OCI-LY7 (cell line): Measurements from ENCODE around the gene LAMB3. TPM values are rescaled to one million over a fixed set of nuclear protein-coding genes. Genes with fewer than 3 reads are reported as not detected.

ENCODE experiments used
- BruUV-seq: library from RNA; stranded (reverse); fragments of 400-500 nt; replicated peaks from 2 replicates; lab custom pipeline; 2021; lab: Mats Ljungman, UMichigan
- CTCF ChIA-PET: fragments of 300-600 bp; sonication (Branson Sonifier 250); formaldehyde crosslinking; loops from one replicate; lab custom pipeline; 2022; ENCODE audit warnings: antibody characterized with exemption; ENCODE audit not compliant: unreplicated experiment; lab: Charles Lee
- POLR2A ChIA-PET: fragments of 300-600 bp; sonication (Branson Sonifier 250); formaldehyde crosslinking; loops from one replicate; lab custom pipeline; 2022; ENCODE audit warnings: antibody characterized with exemption; lab: Charles Lee
- DNase-seq: peaks from one replicate; pipeline ENCODE4 v3.0.0-alpha.2; 2015; ENCODE audit warnings: low spot score
- H2AFZ ChIP-seq: fragments of 200-600 bp; sonication (generic), shearing (Covaris generic); 2 replicates; pipeline ENCODE4 v1.6.1; 2014; ENCODE audit warnings: mild to moderate bottlenecking, antibody characterized with exemption, low read length, moderate library complexity
- H3K27ac ChIP-seq: fragments of 200-600 bp; sonication (generic); 2 replicates; pipeline ENCODE4 v1.5.1; 2014; ENCODE audit warnings: mixed run types, low read depth, mild to moderate bottlenecking, moderate library complexity, low read length, inconsistent platforms; ENCODE audit not compliant: poor library complexity, severe bottlenecking
- H3K36me3 ChIP-seq: fragments of 200-600 bp; sonication (generic); 2 replicates; pipeline ENCODE4 v1.6.1; 2014; ENCODE audit warnings: mild to moderate bottlenecking, antibody characterized with exemption, low read length, moderate library complexity, mixed read lengths; ENCODE audit not compliant: insufficient read depth
- H3K4me1 ChIP-seq: fragments of 200-600 bp; sonication (generic); 2 replicates; pipeline ENCODE4 v1.5.1; 2014; ENCODE audit warnings: mild to moderate bottlenecking, low read length; ENCODE audit not compliant: insufficient read depth, poor library complexity, severe bottlenecking
- H3K4me2 ChIP-seq: fragments of 200-600 bp; sonication (generic); 2 replicates; pipeline ENCODE4 v1.6.1; 2014; ENCODE audit warnings: mild to moderate bottlenecking, low read length
- H3K4me3 ChIP-seq: fragments of 200-600 bp; sonication (generic); 2 replicates; pipeline ENCODE4 v1.5.1; 2014; ENCODE audit warnings: mild to moderate bottlenecking, low read depth, low read length; ENCODE audit not compliant: poor library complexity, severe bottlenecking
- H3K79me2 ChIP-seq: fragments of 200-600 bp; sonication (generic); 2 replicates; pipeline ENCODE4 v1.6.1; 2016; ENCODE audit warnings: low read depth, mild to moderate bottlenecking, low read length, moderate library complexity, mixed read lengths; ENCODE audit not compliant: insufficient read depth
- H3K9me2 ChIP-seq: fragments of 200-600 bp; sonication (generic); 2 replicates; pipeline ENCODE4 v1.6.1; 2016; ENCODE audit warnings: mild to moderate bottlenecking, low read length, mixed read lengths; ENCODE audit not compliant: insufficient read depth
- H3K9me3 ChIP-seq: fragments of 200-600 bp; sonication (generic); 2 replicates; pipeline ENCODE4 v1.6.1; 2014; ENCODE audit warnings: mild to moderate bottlenecking, mixed run types, low read length, mixed read lengths
- H4K20me1 ChIP-seq: fragments of 200-600 bp; sonication (generic); 2 replicates; pipeline ENCODE4 v1.6.1; 2014; ENCODE audit warnings: mild to moderate bottlenecking, antibody characterized with exemption, low read length, moderate library complexity, mixed read lengths; ENCODE audit not compliant: insufficient read depth
- CTCF ChIP-seq: fragments of 200-600 bp; sonication (generic); conservative IDR thresholded peaks from 2 replicates; pipeline ENCODE4 v1.5.1; 2014; ENCODE audit warnings: mild to moderate bottlenecking, antibody characterized with exemption, low read length, moderate library complexity, mixed read lengths
- EZH2phosphoT487 ChIP-seq: fragments of 200-600 bp; sonication (generic); IDR thresholded peaks from 2 replicates; pipeline ENCODE4 v1.6.1; 2018; ENCODE audit warnings: low read depth, borderline replicate concordance, mild to moderate bottlenecking, mixed run types, antibody characterized with exemption, low read length, moderate library complexity, mixed read lengths
- intact Hi-C: fragments of 100-400 bp; cut with micrococcal nuclease; formaldehyde crosslinking; loops from one replicate; pipeline ENCODE4 v1.10.0; 2022; ENCODE audit not compliant: unreplicated experiment
- total RNA-seq, 2 experiments: library from RNA; depleted of rRNA in 1 of 2; stranded (reverse); fragments of >200 nt in 1 of 2; shearing (Covaris generic) in 1 of 2; gene quantifications; 2 replicates each; pipeline ENCODE4 v1.2.3, GENCODE V29; 2014 to 2022

LAMB3 gene
- total RNA-seq, 2 experiments from 2014 or later: 0.41 to 0.46 TPM

- DNase-seq: no peak
- POLR2A ChIA-PET: no interaction called here
- H3K9me3 ChIP-seq: no peaks in the 10 kb centered on the region
- no peak overlapping the region for H3K4me3 ChIP-seq
- no peaks in the 10 kb centered on the region for H3K4me1 ChIP-seq
- CTCF ChIA-PET: no interaction called here
- no peak for TF ChIP-seq CTCF
- TF ChIP-seq EZH2phosphoT487: no peak
- BruUV-seq: no TSS peak
- no peaks in the 10 kb centered on the region for H3K9me2 ChIP-seq
- H2AFZ ChIP-seq: no peak overlapping the region
- H3K4me2 ChIP-seq: no peak overlapping the region
- no peaks in the 10 kb centered on the region for H4K20me1 ChIP-seq
- H3K36me3 ChIP-seq: no peaks in the 10 kb centered on the region
- no peaks in the 10 kb centered on the region for H3K79me2 ChIP-seq
- intact Hi-C loops: no loop called here
- H3K27ac ChIP-seq: no peak overlapping the region
Observed at GRCh38 chr1:209594440-209594839, 57.8 kb downstream of the LAMB3 start.

- no peaks in the 10 kb centered on the region for H3K4me1 ChIP-seq
- no peak overlapping the region for H2AFZ ChIP-seq
- no peaks in the 10 kb centered on the region for H3K36me3 ChIP-seq
- H3K4me3 ChIP-seq: no peak overlapping the region
- ChIA-PET POLR2A (no interaction called here), CTCF (no interaction called here)
- no TSS peak for BruUV-seq
- no peaks in the 10 kb centered on the region for H3K9me2 ChIP-seq
- H3K27ac ChIP-seq: no peak overlapping the region
- no peaks in the 10 kb centered on the region for H3K79me2 ChIP-seq
- DNase-seq: no peak
- no peak overlapping the region for H3K4me2 ChIP-seq
- intact Hi-C loops: no loop called here
- no peaks in the 10 kb centered on the region for H3K9me3 ChIP-seq
- no peaks in the 10 kb centered on the region for H4K20me1 ChIP-seq
- TF ChIP-seq CTCF (no peak), EZH2phosphoT487 (no peak)
Observed at GRCh38 chr1:209593747-209594146, 58.5 kb downstream of the LAMB3 start.

GRCh38 chr1:209590405-209590804 is 61.8 kb downstream of the LAMB3 start:
- Histone ChIP-seq H3K4me2 (no peak overlapping the region), H3K9me3 (no peaks in the 10 kb centered on the region), H3K79me2 (no peaks in the 10 kb centered on the region), H3K4me3 (no peak overlapping the region), H3K36me3 (no peaks in the 10 kb centered on the region), H3K4me1 (no peaks in the 10 kb centered on the region), H4K20me1 (no peaks in the 10 kb centered on the region), H2AFZ (no peak overlapping the region), H3K27ac (no peak overlapping the region), H3K9me2 (no peaks in the 10 kb centered on the region)
- intact Hi-C loops: no loop called here
- no peak for TF ChIP-seq EZH2phosphoT487
- no peak for TF ChIP-seq CTCF
- BruUV-seq: no TSS peak
- POLR2A ChIA-PET: no interaction called here
- CTCF ChIA-PET: no interaction called here
- no peak for DNase-seq
